GM12875 (cell line): ENCODE results near the gene HEATR9.

Experiments
- H3K4me3 ChIP-seq: one replicate; pipeline ENCODE4 v1.5.1; 2011; ENCODE audit warnings: low read depth, low read length, control low read depth
- TF ChIP-seq, protein P1 (sequence below): IDR thresholded peaks from 2 replicates; pipeline ENCODE4 v1.5.1; 2011; ENCODE audit warnings: low read depth, mild to moderate bottlenecking, control low read depth, inconsistent platforms, low read length, moderate library complexity, borderline replicate concordance; ENCODE audit not compliant: insufficient read depth

HEATR9 gene

GRCh38 chr17:35870906-35871819, 2.5 kb upstream of the HEATR9 start:
- H3K4me3 ChIP-seq = no peak overlapping the region

GRCh38 chr17:35867574-35867973, 1.1 kb downstream of the HEATR9 start:
- H3K4me3 ChIP-seq = no peak overlapping the region
- TF ChIP-seq, protein P1, sequence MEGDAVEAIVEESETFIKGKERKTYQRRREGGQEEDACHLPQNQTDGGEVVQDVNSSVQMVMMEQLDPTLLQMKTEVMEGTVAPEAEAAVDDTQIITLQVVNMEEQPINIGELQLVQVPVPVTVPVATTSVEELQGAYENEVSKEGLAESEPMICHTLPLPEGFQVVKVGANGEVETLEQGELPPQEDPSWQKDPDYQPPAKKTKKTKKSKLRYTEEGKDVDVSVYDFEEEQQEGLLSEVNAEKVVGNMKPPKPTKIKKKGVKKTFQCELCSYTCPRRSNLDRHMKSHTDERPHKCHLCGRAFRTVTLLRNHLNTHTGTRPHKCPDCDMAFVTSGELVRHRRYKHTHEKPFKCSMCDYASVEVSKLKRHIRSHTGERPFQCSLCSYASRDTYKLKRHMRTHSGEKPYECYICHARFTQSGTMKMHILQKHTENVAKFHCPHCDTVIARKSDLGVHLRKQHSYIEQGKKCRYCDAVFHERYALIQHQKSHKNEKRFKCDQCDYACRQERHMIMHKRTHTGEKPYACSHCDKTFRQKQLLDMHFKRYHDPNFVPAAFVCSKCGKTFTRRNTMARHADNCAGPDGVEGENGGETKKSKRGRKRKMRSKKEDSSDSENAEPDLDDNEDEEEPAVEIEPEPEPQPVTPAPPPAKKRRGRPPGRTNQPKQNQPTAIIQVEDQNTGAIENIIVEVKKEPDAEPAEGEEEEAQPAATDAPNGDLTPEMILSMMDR = no peak

More at GRCh38 chr17:35870906-35871819, 2.5 kb upstream of the HEATR9 start:
- TF ChIP-seq, protein P1 = no peak

GRCh38 chr17:35866341-35866950, 2.2 kb downstream of the HEATR9 start:
- TF ChIP-seq, protein P1 = no peak
- H3K4me3 ChIP-seq = no peak overlapping the region

DNA sequence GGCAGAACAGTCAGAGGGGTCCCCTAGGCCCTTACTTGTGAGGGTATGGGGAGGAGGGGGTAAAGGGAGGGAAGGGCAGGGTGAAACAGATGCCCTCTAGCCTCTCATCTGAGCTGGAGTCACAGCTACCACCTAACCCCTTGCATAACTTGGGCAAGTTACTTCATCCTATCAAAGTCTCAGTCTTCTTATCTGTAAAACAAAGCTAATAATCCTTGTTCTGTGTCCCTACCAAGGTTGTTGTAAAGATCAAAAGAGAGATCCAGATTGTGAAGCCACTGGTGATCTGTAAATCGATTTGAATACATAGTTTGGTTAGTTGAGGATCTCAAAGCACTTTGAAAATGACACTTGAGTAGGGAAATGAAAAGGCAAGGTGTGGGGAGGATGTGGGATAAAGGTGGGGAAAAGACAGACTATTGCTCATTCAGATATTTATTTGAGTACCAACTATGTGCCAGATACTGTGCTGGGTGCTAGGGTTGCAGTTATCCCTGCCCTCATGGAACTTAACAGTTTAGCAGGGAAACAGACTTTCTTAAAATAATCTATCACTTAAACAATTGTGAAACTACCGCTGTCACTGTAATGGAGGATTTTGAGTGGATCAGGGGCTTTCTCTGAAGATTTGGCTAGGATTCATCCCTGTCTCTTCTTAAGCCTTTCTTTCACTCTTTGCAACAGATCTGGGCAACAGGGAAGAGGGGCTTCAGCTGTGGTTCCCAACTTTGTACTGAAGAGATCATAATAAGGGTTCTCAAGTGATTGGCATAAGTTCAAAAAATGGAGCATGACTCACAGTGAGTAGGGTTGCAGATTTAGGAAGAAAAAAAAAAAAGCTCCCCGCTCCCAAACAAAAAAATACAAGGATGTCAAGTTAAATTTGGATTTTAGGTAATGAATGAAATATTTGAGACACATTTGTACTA, 3.0 kb downstream of the HEATR9 start:
- TF ChIP-seq, protein P1 = no peak
- no peak overlapping the region for H3K4me3 ChIP-seq

DNA sequence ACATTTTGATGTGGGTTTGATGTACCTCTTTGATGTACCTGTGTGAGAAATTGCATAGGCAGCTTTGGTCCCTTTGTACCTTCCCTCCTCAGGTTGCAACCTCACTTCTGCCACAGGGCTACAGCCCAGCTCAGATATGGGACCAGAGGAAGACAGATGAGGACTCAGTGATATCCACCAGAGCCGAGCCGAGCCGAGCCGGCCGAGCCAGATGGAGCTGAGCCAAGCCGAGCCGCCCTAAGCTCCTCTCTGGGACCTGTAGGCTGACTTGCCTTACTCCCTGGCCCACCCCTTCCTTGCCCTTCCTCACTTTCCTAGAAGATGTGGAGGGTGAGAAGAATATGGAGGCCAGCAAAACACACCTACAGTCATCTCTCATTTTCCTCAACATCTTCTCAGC, 3.8 kb downstream of the HEATR9 start:
- H3K4me3 ChIP-seq = no peak overlapping the region
- TF ChIP-seq, protein P1 = no peak

DNA sequence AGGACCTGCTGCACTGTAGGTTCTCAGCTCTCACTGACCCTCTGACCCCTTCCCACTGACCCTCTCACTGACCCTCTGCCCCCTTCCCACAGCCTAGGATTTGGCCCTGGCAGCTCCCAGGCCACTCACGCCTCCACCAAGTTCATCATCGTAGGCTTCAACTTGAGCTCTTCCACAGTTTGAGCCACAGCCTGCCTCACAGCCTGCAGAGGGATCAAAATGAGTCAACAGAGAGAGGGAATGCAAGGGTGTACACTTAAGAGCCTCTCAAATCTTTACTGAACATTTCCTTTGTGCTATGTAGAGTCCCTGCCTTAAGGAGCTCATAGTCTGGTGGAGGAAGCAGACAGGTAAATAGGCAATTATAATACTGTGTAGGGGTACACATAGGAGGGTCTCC, 12.1 kb downstream of the HEATR9 start:
- no peak overlapping the region for H3K4me3 ChIP-seq
- TF ChIP-seq, protein P1 = no peak
